Activated CD4-positive, alpha-beta T cell treated with anti-CD3 and anti-CD28 coated beads for 1 hour (primary cell): ENCODE results near the gene VCY1B.
"Not testable (repeated sequence)": the region's sequence is repeated elsewhere in the genome, so short reads cannot be mapped to it uniquely, and the experiment has no call there.

Experiments
- DNase-seq: peaks from one replicate; pipeline ENCODE4 v3.0.0-alpha.2; 2020

The VCY1B gene

GRCh38 chrY:14055927-14056326 is at the start of gene VCY1B:
TSS of gene VCY1B (plus strand) at chrY:14056227. CDS start at chrY:14056290, 63 bp downstream.
- DNase-seq: not testable (repeated sequence)

- DNase-seq: not testable (repeated sequence)
Measured at GRCh38 chrY:14011916-14012315, 44.1 kb upstream of the VCY1B start.

GRCh38 chrY:14030395-14030794 is 25.6 kb upstream of the VCY1B start:
- DNase-seq: not testable (repeated sequence)

- DNase-seq: no peak
Measured at GRCh38 chrY:14085877-14086276, 29.9 kb downstream of the VCY1B start.
